Esophagus squamous epithelium (tissue), 5 donors: ENCODE data around the gene DRG2. TPM values are rescaled to one million over a fixed set of nuclear protein-coding genes. Genes with fewer than 3 reads are reported as not detected.

Experiments used
- DNase-seq: peaks from one replicate; lab custom pipeline; 2025; lab: John Stamatoyannopoulos, UW
- H3K27ac ChIP-seq, 4 donors: fragments of 200-600 bp; sonication (generic); one replicate each; pipeline ENCODE4 v1.5.1; 2016 to 2019; ENCODE audit warnings: mild to moderate bottlenecking in 1 of 4
- H3K27me3 ChIP-seq, 4 donors: fragments of 200-600 bp; sonication (generic); 1 replicate in 3 of 4; 2 replicates in 1 of 4; pipeline versions ENCODE4 v1.5.1 to v1.6.0; 2017 to 2021; ENCODE audit warnings: antibody characterized with exemption in 1 of 4
- H3K36me3 ChIP-seq, 3 donors: fragments of 200-600 bp; sonication (generic); one replicate each; pipeline ENCODE4 v1.5.1; 2016 to 2019
- H3K4me1 ChIP-seq, 3 donors: fragments of 200-600 bp; sonication (generic); one replicate each; pipeline ENCODE4 v1.5.1; 2017 to 2019
- H3K4me3 ChIP-seq, 4 donors: fragments of 200-600 bp; sonication (generic); 1 replicate in 3 of 4; 2 replicates in 1 of 4; pipeline ENCODE4 v1.5.1; 2016 to 2019; ENCODE audit warnings: mild to moderate bottlenecking in 2 of 4, moderate library complexity in 1 of 4
- H3K9me3 ChIP-seq, 3 donors: fragments of 200-600 bp; sonication (generic); one replicate each; pipeline ENCODE4 v1.5.1; 2016 to 2019
- POLR2A ChIP-seq, 4 donors: fragments of 450-650 bp; IDR thresholded peaks; one replicate each; pipeline ENCODE4 v1.6.1; 2017; ENCODE audit warnings: antibody characterized with exemption in 4 of 4, mild to moderate bottlenecking in 4 of 4, moderate library complexity in 3 of 4
- WGBS, 2 donors: methylation state at CpG; one replicate each; pipeline ENCODE4 v1.1.5; 2018; 5-methylcytosine and 5-hydroxymethylcytosine counted together
- intact Hi-C: fragments of 100-400 bp; cut with DNase I; formaldehyde crosslinking; loops from one replicate; pipeline ENCODE4 v1.15.0; 2022
- total RNA-seq, 4 donors: library from RNA; depleted of rRNA; stranded (reverse); fragments of >200 nt; gene quantifications; one replicate each; pipeline ENCODE4 v1.1.0, GENCODE V29; 2016
- TF ChIP-seq, protein P1 (sequence below), 6 experiments: fragments of 450-650 bp in 4 of 6; fragments of 200-600 bp in 2 of 6; sonication (generic) in 2 of 6; IDR thresholded peaks; one replicate each; pipeline ENCODE4 v1.5.1; 2016 to 2019; ENCODE audit warnings: antibody characterized with exemption in 6 of 6, mild to moderate bottlenecking in 4 of 6, moderate library complexity in 4 of 6
- donor health status: DM: yes; HTN: yes; CAD: no.

The DRG2 gene
- total RNA-seq, 4 donors from 2014 or later: 31.8 to 45.4 (median 37.9) TPM

GRCh38 chr17:18040261-18040858, 47.4 kb upstream of the DRG2 start:
- no peak for DNase-seq
- peaks cover 17 to 54% (median 34%) of the 10 kb centered on the region in 3 donors for H3K4me1 ChIP-seq
- H3K36me3 ChIP-seq: peaks cover 0 to 16% (median 0%) of the 10 kb centered on the region in 3 donors
- peak overlapping the region; percentile 88 to 92 (median 90) for H3K27ac ChIP-seq
- no peaks in the 10 kb centered on the region for H3K9me3 ChIP-seq
- H3K27me3 ChIP-seq: no peaks in the 10 kb centered on the region
- TF ChIP-seq, protein P1, sequence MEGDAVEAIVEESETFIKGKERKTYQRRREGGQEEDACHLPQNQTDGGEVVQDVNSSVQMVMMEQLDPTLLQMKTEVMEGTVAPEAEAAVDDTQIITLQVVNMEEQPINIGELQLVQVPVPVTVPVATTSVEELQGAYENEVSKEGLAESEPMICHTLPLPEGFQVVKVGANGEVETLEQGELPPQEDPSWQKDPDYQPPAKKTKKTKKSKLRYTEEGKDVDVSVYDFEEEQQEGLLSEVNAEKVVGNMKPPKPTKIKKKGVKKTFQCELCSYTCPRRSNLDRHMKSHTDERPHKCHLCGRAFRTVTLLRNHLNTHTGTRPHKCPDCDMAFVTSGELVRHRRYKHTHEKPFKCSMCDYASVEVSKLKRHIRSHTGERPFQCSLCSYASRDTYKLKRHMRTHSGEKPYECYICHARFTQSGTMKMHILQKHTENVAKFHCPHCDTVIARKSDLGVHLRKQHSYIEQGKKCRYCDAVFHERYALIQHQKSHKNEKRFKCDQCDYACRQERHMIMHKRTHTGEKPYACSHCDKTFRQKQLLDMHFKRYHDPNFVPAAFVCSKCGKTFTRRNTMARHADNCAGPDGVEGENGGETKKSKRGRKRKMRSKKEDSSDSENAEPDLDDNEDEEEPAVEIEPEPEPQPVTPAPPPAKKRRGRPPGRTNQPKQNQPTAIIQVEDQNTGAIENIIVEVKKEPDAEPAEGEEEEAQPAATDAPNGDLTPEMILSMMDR (IDR thresholded peaks at IDR 0.05): no peak
- TF ChIP-seq POLR2A (IDR thresholded peaks at IDR 0.05): no peak
- intact Hi-C loops: no loop called here
- H3K4me3 ChIP-seq: peak overlapping the region; percentile 75 to 99 (median 82)
- 17 to 19% methylated on average over 4 to 6 of the region's 6 CpGs for WGBS, 2 donors

- TF ChIP-seq, protein P1 (IDR thresholded peaks at IDR 0.05): no peak
- TF ChIP-seq POLR2A (IDR thresholded peaks at IDR 0.05): no peak
- Histone ChIP-seq H3K4me3 (no peak overlapping the region), H3K27ac (peak overlapping the region in 2 of 4 donors; percentile 35 to 57)
Observed at GRCh38 chr17:18041776-18042175, 46.0 kb upstream of the DRG2 start.

DNA sequence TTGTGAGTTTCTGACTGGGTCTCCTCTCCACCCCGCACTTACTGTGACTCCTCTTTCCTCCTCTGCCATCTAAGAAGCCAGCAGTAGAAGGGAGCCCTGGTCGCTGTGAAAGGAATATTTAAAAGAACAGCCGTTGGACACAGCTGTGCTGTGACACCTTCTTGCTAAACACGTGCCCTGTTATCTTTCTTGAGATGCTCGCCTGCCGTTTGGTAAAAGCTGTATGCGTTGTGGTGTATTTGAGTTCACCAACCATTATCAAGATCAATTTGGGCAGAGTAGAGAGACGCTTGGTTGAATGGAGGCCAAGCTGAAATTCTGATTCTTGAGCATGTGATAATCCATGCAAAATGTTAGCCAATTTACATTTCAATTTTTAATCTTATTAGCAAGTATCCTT, 44.8 kb upstream of the DRG2 start:
- H3K27ac ChIP-seq: no peak overlapping the region
- WGBS, 2 donors: 81 to 90% methylated on average over 8 of the region's 8 CpGs
- DNase-seq: no peak
- H3K27me3 ChIP-seq: no peaks in the 10 kb centered on the region
- no peak overlapping the region for H3K4me3 ChIP-seq
- H3K4me1 ChIP-seq: peaks cover 10 to 38% (median 23%) of the 10 kb centered on the region in 3 donors
- peaks cover 0 to 41% (median 0%) of the 10 kb centered on the region in 3 donors for H3K36me3 ChIP-seq
- TF ChIP-seq, protein P1 (IDR thresholded peaks at IDR 0.05): no peak
- TF ChIP-seq POLR2A (IDR thresholded peaks at IDR 0.05): no peak
- H3K9me3 ChIP-seq: no peaks in the 10 kb centered on the region
- intact Hi-C loops: no loop called here

More at GRCh38 chr17:18041776-18042175, 46.0 kb upstream of the DRG2 start:
- WGBS, 2 donors: 25 to 33% methylated on average over 1 of the region's 1 CpG
- Histone ChIP-seq H3K9me3 (no peaks in the 10 kb centered on the region), H3K36me3 (peaks cover 0 to 29% (median 0%) of the 10 kb centered on the region in 3 donors), H3K27me3 (no peaks in the 10 kb centered on the region), H3K4me1 (peaks cover 17 to 50% (median 34%) of the 10 kb centered on the region in 3 donors)
- intact Hi-C loops: no loop called here
- DNase-seq: no peak

GRCh38 chr17:18043491-18043890, 44.3 kb upstream of the DRG2 start:
- peaks cover 0 to 46% (median 0%) of the 10 kb centered on the region in 3 donors for H3K36me3 ChIP-seq
- no peaks in the 10 kb centered on the region for H3K9me3 ChIP-seq
- peaks cover 10 to 33% (median 18%) of the 10 kb centered on the region in 3 donors for H3K4me1 ChIP-seq
- no peak for DNase-seq
- 36 to 84% methylated on average over 1 of the region's 1 CpG for WGBS, 2 donors
- H3K4me3 ChIP-seq: no peak overlapping the region
- no peak overlapping the region for H3K27ac ChIP-seq
- TF ChIP-seq, protein P1 (IDR thresholded peaks at IDR 0.05): peak in 1 of 6 experiments; percentile 31
- TF ChIP-seq POLR2A (IDR thresholded peaks at IDR 0.05): no peak
- intact Hi-C loops: no loop called here
- no peaks in the 10 kb centered on the region for H3K27me3 ChIP-seq

- H3K4me3 ChIP-seq: no peak overlapping the region
- no peak for DNase-seq
- no peaks in the 10 kb centered on the region for H3K9me3 ChIP-seq
- H3K4me1 ChIP-seq: peaks cover 10 to 31% (median 18%) of the 10 kb centered on the region in 3 donors
- no peaks in the 10 kb centered on the region for H3K27me3 ChIP-seq
- H3K36me3 ChIP-seq: peaks cover 0 to 55% (median 0%) of the 10 kb centered on the region in 3 donors
- H3K27ac ChIP-seq: no peak overlapping the region
- intact Hi-C loops: no loop called here
- WGBS, 2 donors: 80 to 81% methylated on average over 3 of the region's 3 CpGs
- no peak for TF ChIP-seq POLR2A (IDR thresholded peaks at IDR 0.05)
- TF ChIP-seq, protein P1 (IDR thresholded peaks at IDR 0.05): no peak
Observed at GRCh38 chr17:18044609-18045008, 43.1 kb upstream of the DRG2 start.
